H9 (cell line): ENCODE results near the gene MARCKS. TPM values are rescaled to one million over a fixed set of nuclear protein-coding genes. Genes with fewer than 3 reads are reported as not detected.

Source experiments
- DNase-seq: peaks from one replicate; pipeline ENCODE4 v3.0.0-alpha.2; 2017
- H2AFZ ChIP-seq: one replicate; pipeline ENCODE4 v1.6.1; 2013; ENCODE audit warnings: mild to moderate bottlenecking, low read length, control low read depth, moderate library complexity
- H2AK5ac ChIP-seq: 2 replicates; pipeline ENCODE4 v1.6.1; 2013; ENCODE audit warnings: low read length, control low read depth, mixed read lengths; ENCODE audit not compliant: insufficient read length
- H2BK120ac ChIP-seq: one replicate; pipeline ENCODE4 v1.6.1; 2013; ENCODE audit warnings: low read depth, mild to moderate bottlenecking, low read length, control low read depth, inconsistent platforms; ENCODE audit not compliant: poor library complexity, severe bottlenecking
- H2BK12ac ChIP-seq: 2 replicates; pipeline ENCODE4 v1.6.1; 2013; ENCODE audit warnings: low read length, control low read depth, mixed read lengths, low read depth; ENCODE audit not compliant: insufficient read length
- H2BK15ac ChIP-seq: 2 replicates; pipeline ENCODE4 v1.6.1; 2013; ENCODE audit warnings: low read depth, low read length, control low read depth
- H2BK20ac ChIP-seq: one replicate; pipeline ENCODE4 v1.6.1; 2013; ENCODE audit warnings: low read depth, mild to moderate bottlenecking, low read length, control low read depth, inconsistent platforms; ENCODE audit not compliant: poor library complexity, severe bottlenecking
- H2BK5ac ChIP-seq: 2 replicates; pipeline ENCODE4 v1.6.1; 2013; ENCODE audit warnings: low read length, control low read depth, mixed read lengths; ENCODE audit not compliant: insufficient read length
- H3K14ac ChIP-seq: 2 replicates; pipeline ENCODE4 v1.6.1; 2013; ENCODE audit warnings: low read length, control low read depth; ENCODE audit not compliant: insufficient read depth
- H3K18ac ChIP-seq: 2 replicates; pipeline ENCODE4 v1.6.1; 2013; ENCODE audit warnings: low read depth, mild to moderate bottlenecking, mixed read lengths, low read length, control low read depth; ENCODE audit not compliant: insufficient read length
- H3K23ac ChIP-seq: 2 replicates; pipeline ENCODE4 v1.6.1; 2013; ENCODE audit warnings: low read length, control low read depth, mixed read lengths, low read depth; ENCODE audit not compliant: insufficient read length
- H3K23me2 ChIP-seq: 2 replicates; pipeline ENCODE4 v1.6.1; 2013; ENCODE audit warnings: low read depth, mild to moderate bottlenecking, mixed read lengths, low read length, control low read depth; ENCODE audit not compliant: insufficient read length, poor library complexity, severe bottlenecking
- H3K27ac ChIP-seq: 2 replicates; pipeline ENCODE4 v1.5.1; 2013; ENCODE audit warnings: low read length, control low read depth, mixed read lengths, low read depth; ENCODE audit not compliant: insufficient read length
- H3K27me3 ChIP-seq: 2 replicates; pipeline ENCODE4 v1.6.1; 2013; ENCODE audit warnings: low read length, control low read depth, inconsistent platforms; ENCODE audit not compliant: insufficient read depth
- H3K4ac ChIP-seq: 2 replicates; pipeline ENCODE4 v1.6.1; 2013; ENCODE audit warnings: low read depth, mild to moderate bottlenecking, control low read depth, inconsistent platforms, low read length, moderate library complexity
- H3K4me1 ChIP-seq: 2 replicates; pipeline ENCODE4 v1.6.1; 2013; ENCODE audit warnings: low read length, control low read depth, inconsistent platforms; ENCODE audit not compliant: insufficient read depth
- H3K4me2 ChIP-seq: 2 replicates; pipeline ENCODE4 v1.6.1; 2013; ENCODE audit warnings: low read length, control low read depth, mixed read lengths; ENCODE audit not compliant: insufficient read length, insufficient read depth
- H3K56ac ChIP-seq: 2 replicates; pipeline ENCODE4 v1.6.1; 2013; ENCODE audit warnings: low read depth, mild to moderate bottlenecking, mixed read lengths, low read length, control low read depth; ENCODE audit not compliant: insufficient read length
- H3K79me1 ChIP-seq: 2 replicates; pipeline ENCODE4 v1.6.1; 2013; ENCODE audit warnings: low read depth, mild to moderate bottlenecking, moderate library complexity, low read length, control low read depth, inconsistent platforms; ENCODE audit not compliant: insufficient read depth, poor library complexity, severe bottlenecking
- H3K79me2 ChIP-seq: 2 replicates; pipeline ENCODE4 v1.6.1; 2013; ENCODE audit warnings: low read length, control low read depth, inconsistent platforms; ENCODE audit not compliant: insufficient read depth
- H3K9ac ChIP-seq: 2 replicates; pipeline ENCODE4 v1.6.1; 2013; ENCODE audit warnings: low read length, control low read depth, mixed read lengths; ENCODE audit not compliant: insufficient read length; ENCODE audit errors: extremely low read depth
- H3K9me3 ChIP-seq: one replicate; pipeline ENCODE4 v1.6.1; 2013; ENCODE audit warnings: low read depth, low read length, inconsistent platforms; ENCODE audit not compliant: control insufficient read depth
- H3T11ph ChIP-seq: one replicate; pipeline ENCODE4 v1.6.1; 2013; ENCODE audit warnings: mild to moderate bottlenecking, low read length, control low read depth, inconsistent platforms
- H4K20me1 ChIP-seq: one replicate; pipeline ENCODE4 v1.6.1; 2013; ENCODE audit not compliant: control insufficient read depth, insufficient read length, insufficient read depth
- H4K5ac ChIP-seq: 2 replicates; pipeline ENCODE4 v1.6.1; 2013; ENCODE audit warnings: low read depth, mild to moderate bottlenecking, mixed read lengths, low read length, control low read depth; ENCODE audit not compliant: insufficient read length
- H4K8ac ChIP-seq: replicated peaks from 2 replicates; pipeline ENCODE4 v1.6.1; 2013; ENCODE audit warnings: low read length, control low read depth, mixed read lengths, low read depth; ENCODE audit not compliant: insufficient read length
- H4K91ac ChIP-seq: 2 replicates; pipeline ENCODE4 v1.6.1; 2013; ENCODE audit warnings: low read depth, mild to moderate bottlenecking, moderate library complexity, mixed read lengths, low read length, control low read depth; ENCODE audit not compliant: insufficient read length
- H3K27ac Mint-ChIP-seq, 3 experiments: 2 replicates in 2 of 3; 3 replicates in 1 of 3; pipeline ENCODE4 v1.8.0; 2020 to 2021; ENCODE audit warnings: mixed read lengths in 3 of 3, mild to moderate bottlenecking in 1 of 3, moderate library complexity in 1 of 3
- H3K27me3 Mint-ChIP-seq: 2 replicates; pipeline ENCODE4 v1.8.0; 2021; ENCODE audit warnings: low read depth, mild to moderate bottlenecking, moderate library complexity, mixed read lengths
- H3K36me3 Mint-ChIP-seq, 3 experiments: 2 replicates in 2 of 3; 3 replicates in 1 of 3; pipeline ENCODE4 v1.8.0; 2020 to 2021; ENCODE audit warnings: low read depth in 3 of 3, mixed read lengths in 3 of 3; ENCODE audit not compliant: insufficient read depth in 1 of 3
- H3K4me1 Mint-ChIP-seq, 2 experiments: 2 replicates each; pipeline ENCODE4 v1.8.0; 2020; ENCODE audit warnings: mixed read lengths in 2 of 2
- H3K4me3 Mint-ChIP-seq, 2 experiments: 2 replicates in 1 of 2; 3 replicates in 1 of 2; pipeline ENCODE4 v1.8.0; 2020 to 2021; ENCODE audit warnings: mild to moderate bottlenecking in 2 of 2, mixed read lengths in 2 of 2, moderate library complexity in 1 of 2
- H3K9me3 Mint-ChIP-seq, 2 experiments: 2 replicates in 1 of 2; 3 replicates in 1 of 2; pipeline ENCODE4 v1.8.0; 2020; ENCODE audit warnings: mild to moderate bottlenecking in 2 of 2, mixed read lengths in 2 of 2, moderate library complexity in 1 of 2
- WGBS: extraction: QIAGEN DNeasy Blood & Tissue Kit; methylation state at CpG from one replicate; pipeline ENCODE4 v1.1.7; 2013; ENCODE audit warnings: missing lambda C conversion rate, low lambda C conversion rate, mixed read lengths; ENCODE audit not compliant: insufficient read length; ENCODE audit errors: extremely low coverage; 5-methylcytosine and 5-hydroxymethylcytosine counted together
- total RNA-seq: library from RNA; stranded (reverse); gene quantifications from 2 replicates; pipeline ENCODE4 v1.2.1, GENCODE V29; 2021
- TF ChIP-seq, protein P1 (sequence below): fragments of 200-600 bp; sonication (generic); conservative IDR thresholded peaks from 3 replicates; pipeline ENCODE4 v1.8.0; 2021; ENCODE audit warnings: antibody characterized with exemption, mild to moderate bottlenecking

Gene MARCKS
- total RNA-seq, 1 experiment from 2014 or later, result 164 TPM

GRCh38 chr6:113825781-113826180, 31.4 kb upstream of the MARCKS start:
- peaks cover 2% of the 10 kb centered on the region; the same call in 1 of the 2 replicates for H3K4me1 ChIP-seq
- no peak overlapping the region for H2BK12ac ChIP-seq
- H3K79me1 ChIP-seq, result no peaks in the 10 kb centered on the region
- H4K20me1 ChIP-seq, result no peaks in the 10 kb centered on the region
- Mint-ChIP-seq H3K27ac (no peak overlapping the region), H3K27me3 (peaks cover 30% of the 10 kb centered on the region), H3K4me3 (no peak overlapping the region), H3K9me3 (peaks cover 0 to 3% of the 10 kb centered on the region in 2 experiments; a peak in 1 of 5 replicates), H3K36me3 (no peaks in the 10 kb centered on the region; a peak in 1 of 7 replicates), H3K4me1 (peaks cover 16 to 21% of the 10 kb centered on the region in 2 experiments)
- H2BK20ac ChIP-seq, result no peak overlapping the region
- no peak for DNase-seq
- no peak overlapping the region for H4K8ac ChIP-seq
- TF ChIP-seq, protein P1, sequence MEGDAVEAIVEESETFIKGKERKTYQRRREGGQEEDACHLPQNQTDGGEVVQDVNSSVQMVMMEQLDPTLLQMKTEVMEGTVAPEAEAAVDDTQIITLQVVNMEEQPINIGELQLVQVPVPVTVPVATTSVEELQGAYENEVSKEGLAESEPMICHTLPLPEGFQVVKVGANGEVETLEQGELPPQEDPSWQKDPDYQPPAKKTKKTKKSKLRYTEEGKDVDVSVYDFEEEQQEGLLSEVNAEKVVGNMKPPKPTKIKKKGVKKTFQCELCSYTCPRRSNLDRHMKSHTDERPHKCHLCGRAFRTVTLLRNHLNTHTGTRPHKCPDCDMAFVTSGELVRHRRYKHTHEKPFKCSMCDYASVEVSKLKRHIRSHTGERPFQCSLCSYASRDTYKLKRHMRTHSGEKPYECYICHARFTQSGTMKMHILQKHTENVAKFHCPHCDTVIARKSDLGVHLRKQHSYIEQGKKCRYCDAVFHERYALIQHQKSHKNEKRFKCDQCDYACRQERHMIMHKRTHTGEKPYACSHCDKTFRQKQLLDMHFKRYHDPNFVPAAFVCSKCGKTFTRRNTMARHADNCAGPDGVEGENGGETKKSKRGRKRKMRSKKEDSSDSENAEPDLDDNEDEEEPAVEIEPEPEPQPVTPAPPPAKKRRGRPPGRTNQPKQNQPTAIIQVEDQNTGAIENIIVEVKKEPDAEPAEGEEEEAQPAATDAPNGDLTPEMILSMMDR, result no peak
- no peak overlapping the region for H2BK15ac ChIP-seq
- no peak overlapping the region for H3K27ac ChIP-seq
- H4K5ac ChIP-seq, result no peak overlapping the region
- H3K9me3 ChIP-seq, result no peaks in the 10 kb centered on the region
- no peaks in the 10 kb centered on the region for H3K79me2 ChIP-seq
- H3T11ph ChIP-seq, result no peak overlapping the region
- H2AFZ ChIP-seq, result no peak overlapping the region
- H3K56ac ChIP-seq, result no peak overlapping the region
- no peak overlapping the region for H3K4me2 ChIP-seq
- no peak overlapping the region for H3K9ac ChIP-seq
- H2AK5ac ChIP-seq, result no peak overlapping the region
- no peak overlapping the region for H2BK5ac ChIP-seq
- H3K18ac ChIP-seq, result no peak overlapping the region
- no peak overlapping the region for H3K14ac ChIP-seq
- no peaks in the 10 kb centered on the region for H3K27me3 ChIP-seq
- H2BK120ac ChIP-seq, result no peak overlapping the region
- H3K23me2 ChIP-seq, result no peaks in the 10 kb centered on the region
- no peak overlapping the region for H3K4ac ChIP-seq
- no CpG with 5 or more reads among the region's 5 CpGs for WGBS
- H3K23ac ChIP-seq, result no peak overlapping the region
- H4K91ac ChIP-seq, result no peak overlapping the region
